Lower lobe of right lung (tissue), 2 donors: ENCODE results near the gene SIGMAR1. TPM values are rescaled to one million over a fixed set of nuclear protein-coding genes. Genes with fewer than 3 reads are reported as not detected.

ENCODE experiments used
- ATAC-seq, 2 donors: fragments of 200-7000 bp; cut with Tn5 transposase; one replicate each; pipeline ENCODE4 v1.9.1; 2020 to 2022; ENCODE audit warnings: mild to moderate bottlenecking in 2 of 2, moderate library complexity in 2 of 2
- DNase-seq: peaks from one replicate; pipeline ENCODE4 v3.0.0-alpha.2; 2020
- H3K27ac ChIP-seq: fragments of 200-600 bp; one replicate; pipeline ENCODE4 v1.8.0; 2022
- H3K27me3 ChIP-seq: fragments of 200-600 bp; one replicate; pipeline ENCODE4 v1.8.0; 2022; ENCODE audit warnings: low read depth
- H3K36me3 ChIP-seq: fragments of 200-600 bp; one replicate; pipeline ENCODE4 v1.8.0; 2022; ENCODE audit warnings: mild to moderate bottlenecking
- H3K4me1 ChIP-seq: fragments of 200-600 bp; one replicate; pipeline ENCODE4 v1.8.0; 2022
- H3K4me3 ChIP-seq: fragments of 200-600 bp; one replicate; pipeline ENCODE4 v1.8.0; 2022; ENCODE audit warnings: mild to moderate bottlenecking
- H3K9me3 ChIP-seq: fragments of 200-600 bp; one replicate; pipeline ENCODE4 v1.8.0; 2022
- intact Hi-C: fragments of 100-400 bp; cut with DNase I; formaldehyde crosslinking; loops from one replicate; pipeline ENCODE4 v1.11.0; 2022
- total RNA-seq: library from RNA; stranded (reverse); fragmentation: NEBNext Ultra II Directional; extraction: Animal tissue kit (Norgen Biotek cat#: 25700); gene quantifications from one replicate; pipeline ENCODE4 v1.2.1, GENCODE V29; 2021
- TF ChIP-seq, protein P1 (sequence below): fragments of 200-600 bp; IDR thresholded peaks from one replicate; pipeline ENCODE4 v1.8.0; 2022; ENCODE audit warnings: antibody characterized with exemption, mild to moderate bottlenecking
- donor health status: DM: no; HTN: yes; CAD: no; lungs with severe emphysema.

The SIGMAR1 gene
- total RNA-seq, 1 donor from 2014 or later = 35.0 TPM

DNA sequence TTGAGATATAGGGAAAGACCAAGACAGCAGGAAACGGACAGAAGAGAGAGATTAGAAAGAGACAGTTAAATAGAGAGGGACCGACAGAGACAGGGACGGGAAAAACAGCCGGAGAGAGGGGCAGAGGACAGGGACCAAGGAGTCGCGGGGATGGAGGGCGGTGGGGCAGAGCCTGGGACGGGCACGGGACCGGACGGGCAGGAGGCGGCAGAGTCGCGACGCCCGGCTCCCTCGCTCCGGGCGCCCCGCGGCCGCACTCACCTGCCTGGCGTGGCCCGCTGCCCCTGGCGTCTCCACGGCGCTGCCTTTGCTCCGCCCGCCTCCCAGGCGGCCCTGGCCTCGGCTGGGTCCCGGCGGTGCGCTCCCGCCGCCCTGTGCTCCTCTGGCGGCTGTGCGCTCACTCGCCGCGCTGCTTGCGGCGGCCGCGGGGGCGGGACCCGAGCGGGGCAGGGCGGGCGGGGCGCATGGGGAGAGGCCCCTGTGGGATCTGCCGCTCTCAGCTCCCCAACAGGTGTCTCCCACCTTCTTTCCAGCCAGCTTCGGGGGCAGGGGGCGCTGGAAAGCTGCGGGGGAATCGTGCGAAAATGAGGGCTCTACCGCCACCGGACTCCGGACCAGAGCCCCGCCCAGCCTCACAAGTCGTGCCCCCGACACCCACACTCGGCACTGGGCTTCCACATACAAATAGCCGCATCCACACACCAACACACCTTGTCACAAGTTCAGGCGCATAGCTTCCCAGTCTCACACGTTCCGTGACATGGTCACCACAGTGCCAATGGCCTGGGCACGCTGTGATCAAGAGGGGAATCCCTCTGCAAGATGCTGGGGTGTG is 8.7 kb downstream of the SIGMAR1 start, which contains the start of gene ARID3C:
TSS of gene ARID3C (minus strand) at position 411 of the 835 bp plus-strand sequence. CDS start 1,052 bp downstream, outside the sequence.
- intact Hi-C loops = no loop called here

DNA sequence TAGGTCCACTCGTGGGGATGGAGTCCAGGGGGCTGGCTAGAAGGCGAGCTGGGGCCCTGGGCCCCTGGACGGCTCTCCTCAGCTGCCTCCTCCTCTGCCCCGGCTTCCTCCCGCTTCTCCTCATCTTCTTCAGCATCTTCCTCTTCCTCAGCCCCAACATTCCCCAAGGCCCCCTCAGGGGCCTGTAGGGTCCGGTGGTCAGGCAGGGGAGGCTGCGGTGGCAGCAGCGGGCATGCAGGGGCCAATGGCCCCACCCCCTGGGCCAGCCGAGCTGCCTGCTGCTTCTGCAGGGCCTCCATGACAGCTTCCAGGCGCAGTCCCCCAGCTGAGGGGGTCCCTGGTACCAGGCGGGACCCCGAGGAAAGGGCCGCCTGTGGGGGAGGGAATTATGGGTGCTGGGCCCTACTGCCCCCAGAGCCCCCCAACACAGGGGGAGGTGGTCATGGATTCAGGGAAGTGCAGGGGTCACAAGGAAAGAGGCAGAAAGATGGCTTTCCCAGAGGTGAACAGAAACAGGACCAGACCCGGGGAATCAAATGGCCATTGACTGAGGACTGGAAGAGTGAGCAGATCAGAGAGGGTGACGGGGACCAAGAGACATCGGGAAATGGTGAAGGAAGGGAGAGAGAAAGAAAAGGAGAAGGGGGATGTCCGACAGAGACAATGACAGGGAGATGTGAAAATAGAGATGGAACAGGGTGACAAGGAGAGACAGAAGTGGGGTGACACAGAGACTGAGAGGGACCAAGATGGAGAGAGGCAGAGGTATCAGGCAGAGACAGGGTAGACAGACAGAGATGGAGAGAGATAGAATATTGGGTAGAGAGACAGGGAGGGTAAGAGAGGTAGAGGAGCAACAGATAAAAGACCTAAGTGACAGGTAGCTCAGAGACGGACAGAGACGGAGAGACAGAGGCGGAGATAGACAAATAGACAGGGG is 9.6 kb downstream of the SIGMAR1 start:
- no peaks in the 10 kb centered on the region for H3K9me3 ChIP-seq
- intact Hi-C loops = no loop called here
- peaks cover 16% of the 10 kb centered on the region for H3K4me1 ChIP-seq
- no peak overlapping the region for H3K27ac ChIP-seq
- DNase-seq (no peak), ATAC-seq (no peak)
- H3K27me3 ChIP-seq = peaks cover 80% of the 10 kb centered on the region
- peak overlapping the region; percentile 49 for H3K4me3 ChIP-seq
- TF ChIP-seq, protein P1, sequence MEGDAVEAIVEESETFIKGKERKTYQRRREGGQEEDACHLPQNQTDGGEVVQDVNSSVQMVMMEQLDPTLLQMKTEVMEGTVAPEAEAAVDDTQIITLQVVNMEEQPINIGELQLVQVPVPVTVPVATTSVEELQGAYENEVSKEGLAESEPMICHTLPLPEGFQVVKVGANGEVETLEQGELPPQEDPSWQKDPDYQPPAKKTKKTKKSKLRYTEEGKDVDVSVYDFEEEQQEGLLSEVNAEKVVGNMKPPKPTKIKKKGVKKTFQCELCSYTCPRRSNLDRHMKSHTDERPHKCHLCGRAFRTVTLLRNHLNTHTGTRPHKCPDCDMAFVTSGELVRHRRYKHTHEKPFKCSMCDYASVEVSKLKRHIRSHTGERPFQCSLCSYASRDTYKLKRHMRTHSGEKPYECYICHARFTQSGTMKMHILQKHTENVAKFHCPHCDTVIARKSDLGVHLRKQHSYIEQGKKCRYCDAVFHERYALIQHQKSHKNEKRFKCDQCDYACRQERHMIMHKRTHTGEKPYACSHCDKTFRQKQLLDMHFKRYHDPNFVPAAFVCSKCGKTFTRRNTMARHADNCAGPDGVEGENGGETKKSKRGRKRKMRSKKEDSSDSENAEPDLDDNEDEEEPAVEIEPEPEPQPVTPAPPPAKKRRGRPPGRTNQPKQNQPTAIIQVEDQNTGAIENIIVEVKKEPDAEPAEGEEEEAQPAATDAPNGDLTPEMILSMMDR = no peak
- no peaks in the 10 kb centered on the region for H3K36me3 ChIP-seq

More for the DNA sequence above, 8.7 kb downstream of the SIGMAR1 start, which contains the start of gene ARID3C:
- Histone ChIP-seq H3K27ac (no peak within 1 kb of the TSS), H3K4me3 (peak within 1 kb of the TSS; percentile 49), H3K36me3 (no peaks in the 10 kb centered on the region), H3K9me3 (no peaks in the 10 kb centered on the region), H3K27me3 (peaks cover 71% of the 10 kb centered on the region), H3K4me1 (peaks cover 10% of the 10 kb centered on the region)
- ATAC-seq (peak; percentile 83 to 91), DNase-seq (peak; percentile 62)
- TF ChIP-seq, protein P1 = no peak

DNA sequence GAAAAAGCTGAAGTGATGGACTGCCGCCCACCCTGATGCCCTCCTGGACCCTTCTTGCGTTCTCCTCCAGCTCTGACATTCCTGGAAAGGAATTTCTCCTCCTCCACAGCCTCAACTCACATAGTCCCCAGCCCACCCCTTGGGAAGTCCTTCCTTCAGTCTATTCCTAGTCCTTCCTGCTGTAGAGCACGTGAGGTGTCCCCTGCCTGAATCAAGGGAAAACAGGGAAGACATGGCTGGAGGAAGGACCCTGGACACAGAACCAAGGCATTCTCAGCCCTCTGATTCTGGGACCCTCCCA is 12.5 kb downstream of the SIGMAR1 start:
- Histone ChIP-seq H3K9me3 (no peaks in the 10 kb centered on the region), H3K36me3 (no peaks in the 10 kb centered on the region), H3K4me3 (no peak overlapping the region), H3K4me1 (peaks cover 21% of the 10 kb centered on the region), H3K27me3 (peaks cover 85% of the 10 kb centered on the region), H3K27ac (no peak overlapping the region)
- TF ChIP-seq, protein P1 = no peak
- intact Hi-C loops = no loop called here
- DNase-seq (no peak), ATAC-seq (no peak)

DNA sequence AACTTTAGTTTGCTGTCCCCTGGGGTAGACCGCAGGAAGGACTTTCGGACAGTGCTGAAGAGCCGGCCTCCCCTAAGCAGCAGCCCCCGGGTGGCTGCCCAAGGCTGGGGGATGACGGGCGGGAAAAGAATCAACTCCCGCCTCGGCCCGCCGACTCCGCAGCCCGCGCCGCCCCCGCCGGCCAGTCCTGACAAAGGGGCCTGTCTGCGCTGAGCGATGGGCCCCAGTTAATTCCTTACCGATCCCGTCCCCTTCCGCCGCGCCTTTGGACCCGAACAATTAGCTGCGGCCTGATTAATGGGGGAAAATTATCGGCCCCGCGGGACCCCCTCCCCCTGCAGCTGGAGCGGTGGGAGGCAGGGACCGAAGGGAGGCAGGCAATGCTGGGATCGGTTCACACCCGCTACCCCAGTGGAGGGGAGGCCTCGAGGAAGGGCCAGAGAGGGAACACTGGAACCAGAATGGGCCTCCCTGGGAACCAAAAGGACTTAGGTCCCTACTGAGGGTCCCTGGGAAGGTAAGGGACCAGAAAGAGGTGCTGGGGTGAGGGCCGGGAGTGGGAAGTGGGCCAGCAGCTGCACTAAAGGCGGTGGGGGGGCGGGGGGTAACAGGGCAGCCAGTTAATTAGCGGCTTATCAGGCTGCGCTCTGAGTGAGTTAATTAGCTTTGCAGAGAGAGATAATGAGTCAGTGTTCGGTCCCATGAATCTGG is 13.0 kb downstream of the SIGMAR1 start:
- TF ChIP-seq, protein P1 = no peak
- intact Hi-C loops = no loop called here
- Histone ChIP-seq H3K27ac (no peak overlapping the region), H3K27me3 (peaks cover 80% of the 10 kb centered on the region), H3K36me3 (no peaks in the 10 kb centered on the region), H3K4me1 (peaks cover 24% of the 10 kb centered on the region), H3K9me3 (no peaks in the 10 kb centered on the region), H3K4me3 (no peak overlapping the region)
- ATAC-seq (no peak), DNase-seq (no peak)
